Muscle layer of colon (tissue), 2 donors: ENCODE results near the gene GNG7.
"Not testable (repeated sequence)": the region's sequence is repeated elsewhere in the genome, so short reads cannot be mapped to it uniquely, and the experiment has no call there.

Source experiments
- H3K27ac ChIP-seq: one replicate; pipeline ENCODE4 v1.7.0; 2013; ENCODE audit warnings: low read depth, mild to moderate bottlenecking, low read length, moderate library complexity
- H3K27me3 ChIP-seq, 2 donors: one replicate each; pipeline ENCODE4 v1.7.0; 2013; ENCODE audit warnings: low read length in 2 of 2, mild to moderate bottlenecking in 2 of 2; ENCODE audit not compliant: insufficient read depth in 2 of 2, control insufficient read depth in 1 of 2
- H3K36me3 ChIP-seq: one replicate; pipeline ENCODE4 v1.7.0; 2013; ENCODE audit warnings: mild to moderate bottlenecking, low read length; ENCODE audit not compliant: insufficient read depth
- H3K4me1 ChIP-seq: one replicate; pipeline ENCODE4 v1.7.0; 2013; ENCODE audit warnings: mild to moderate bottlenecking, low read length; ENCODE audit not compliant: insufficient read depth
- H3K4me3 ChIP-seq, 2 donors: one replicate each; pipeline ENCODE4 v1.7.0; 2013; ENCODE audit warnings: low read length in 2 of 2, low read depth in 1 of 2, mild to moderate bottlenecking in 1 of 2, moderate library complexity in 1 of 2
- H3K9ac ChIP-seq: one replicate; pipeline ENCODE4 v1.7.0; 2013; ENCODE audit warnings: low read length
- H3K9me3 ChIP-seq: one replicate; pipeline ENCODE4 v1.7.0; 2013; ENCODE audit warnings: mild to moderate bottlenecking, low read length
- donor health status: abdominal sarcoma.
- donor health status: Adenocarcinoma of cecum.

The GNG7 gene

GRCh38 chr19:2716722-2717637 is 14.5 kb upstream of the GNG7 start:
- H3K27me3 ChIP-seq, result peaks cover 18 to 32% of the 10 kb centered on the region in 2 donors
- H3K36me3 ChIP-seq, result no peaks in the 10 kb centered on the region
- no peak overlapping the region for H3K9ac ChIP-seq
- no peak overlapping the region for H3K27ac ChIP-seq
- H3K4me1 ChIP-seq, result no peaks in the 10 kb centered on the region
- no peak overlapping the region for H3K4me3 ChIP-seq
- peaks cover 8% of the 10 kb centered on the region for H3K9me3 ChIP-seq

- Histone ChIP-seq H3K4me1 (no peaks in the 10 kb centered on the region), H3K9ac (no peak overlapping the region), H3K4me3 (no peak overlapping the region), H3K9me3 (peaks cover 8% of the 10 kb centered on the region), H3K27ac (no peak overlapping the region), H3K27me3 (peaks cover 13 to 26% of the 10 kb centered on the region in 2 donors), H3K36me3 (no peaks in the 10 kb centered on the region)
These were observed 13.8 kb upstream of the GNG7 start for GRCh38 chr19:2716275-2716650.

- peaks cover 12 to 24% of the 10 kb centered on the region in 2 donors for H3K27me3 ChIP-seq
- H3K36me3 ChIP-seq, result no peaks in the 10 kb centered on the region
- no peak overlapping the region for H3K27ac ChIP-seq
- H3K9me3 ChIP-seq, result peaks cover 8% of the 10 kb centered on the region
- no peaks in the 10 kb centered on the region for H3K4me1 ChIP-seq
- no peak overlapping the region for H3K9ac ChIP-seq
- H3K4me3 ChIP-seq, result no peak overlapping the region
These were observed 13.2 kb upstream of the GNG7 start for GRCh38 chr19:2715470-2716274.

GRCh38 chr19:2714531-2715269 is 12.2 kb upstream of the GNG7 start:
- Histone ChIP-seq H3K4me1 (no peaks in the 10 kb centered on the region), H3K36me3 (no peaks in the 10 kb centered on the region), H3K27me3 (peaks cover 4 to 15% of the 10 kb centered on the region in 2 donors), H3K4me3 (no peak overlapping the region), H3K9me3 (peaks cover 8% of the 10 kb centered on the region), H3K9ac (no peak overlapping the region), H3K27ac (no peak overlapping the region)

- H3K27ac ChIP-seq, H3K4me3 ChIP-seq, H3K9ac ChIP-seq, H3K4me1 ChIP-seq, H3K9me3 ChIP-seq, H3K36me3 ChIP-seq: not testable (repeated sequence)
- peaks cover 3 to 12% of the 10 kb centered on the region in 2 donors for H3K27me3 ChIP-seq
These were observed 11.6 kb upstream of the GNG7 start for GRCh38 chr19:2714102-2714501.

GRCh38 chr19:2713170-2713569 is 10.7 kb upstream of the GNG7 start:
- not testable (repeated sequence) for H3K4me1 ChIP-seq, H3K27me3 ChIP-seq, H3K27ac ChIP-seq, H3K36me3 ChIP-seq, H3K4me3 ChIP-seq, H3K9me3 ChIP-seq, H3K9ac ChIP-seq

- no peak overlapping the region for H3K27ac ChIP-seq
- peaks cover 8% of the 10 kb centered on the region for H3K9me3 ChIP-seq
- no peak overlapping the region for H3K9ac ChIP-seq
- H3K36me3 ChIP-seq, result no peaks in the 10 kb centered on the region
- peaks cover 0 to 8% of the 10 kb centered on the region in 2 donors for H3K27me3 ChIP-seq
- H3K4me3 ChIP-seq, result no peak overlapping the region
- H3K4me1 ChIP-seq, result no peaks in the 10 kb centered on the region
These were observed 9.3 kb upstream of the GNG7 start for GRCh38 chr19:2711875-2712205.

GRCh38 chr19:2711172-2711874 is 8.8 kb upstream of the GNG7 start:
- Histone ChIP-seq H3K4me3 (no peak overlapping the region), H3K36me3 (no peaks in the 10 kb centered on the region), H3K27ac (no peak overlapping the region), H3K4me1 (no peaks in the 10 kb centered on the region), H3K27me3 (peaks cover 0 to 8% of the 10 kb centered on the region in 2 donors), H3K9ac (no peak overlapping the region), H3K9me3 (peaks cover 8% of the 10 kb centered on the region)

GRCh38 chr19:2706251-2706650 is 3.8 kb upstream of the GNG7 start:
- no peaks in the 10 kb centered on the region for H3K36me3 ChIP-seq
- H3K4me3 ChIP-seq, result no peak overlapping the region
- no peaks in the 10 kb centered on the region for H3K27me3 ChIP-seq
- no peak overlapping the region for H3K9ac ChIP-seq
- no peaks in the 10 kb centered on the region for H3K9me3 ChIP-seq
- no peak overlapping the region for H3K27ac ChIP-seq
- H3K4me1 ChIP-seq, result peaks cover 7% of the 10 kb centered on the region

GRCh38 chr19:2703691-2704216 is 1.3 kb upstream of the GNG7 start:
- Histone ChIP-seq H3K4me3 (no peak overlapping the region), H3K27ac (no peak overlapping the region), H3K9ac (no peak overlapping the region), H3K36me3 (no peaks in the 10 kb centered on the region), H3K27me3 (no peaks in the 10 kb centered on the region), H3K4me1 (peaks cover 10% of the 10 kb centered on the region), H3K9me3 (no peaks in the 10 kb centered on the region)

GRCh38 chr19:2703077-2703437 is 563 bp upstream of the GNG7 start:
- Histone ChIP-seq H3K27ac (no peak overlapping the region), H3K4me1 (peaks cover 10% of the 10 kb centered on the region), H3K27me3 (no peaks in the 10 kb centered on the region), H3K4me3 (no peak overlapping the region), H3K36me3 (no peaks in the 10 kb centered on the region), H3K9me3 (no peaks in the 10 kb centered on the region), H3K9ac (no peak overlapping the region)
